Stomach smooth muscle (tissue), 2 donors: Measurements from ENCODE around the gene UBE2L6.

ENCODE experiments used
- H3K27ac ChIP-seq: one replicate; pipeline ENCODE4 v1.7.0; 2013; ENCODE audit warnings: mild to moderate bottlenecking, low read length, inconsistent platforms
- H3K27me3 ChIP-seq, 2 donors: one replicate each; pipeline ENCODE4 v1.7.0; 2013; ENCODE audit warnings: low read length in 2 of 2; ENCODE audit not compliant: insufficient read depth in 2 of 2, control insufficient read depth in 1 of 2
- H3K36me3 ChIP-seq, 2 donors: one replicate each; pipeline ENCODE4 v1.7.0; 2013; ENCODE audit warnings: low read length in 2 of 2; ENCODE audit not compliant: control insufficient read depth in 2 of 2, insufficient read depth in 2 of 2
- H3K4me1 ChIP-seq: one replicate; pipeline ENCODE4 v1.7.0; 2013; ENCODE audit warnings: low read length; ENCODE audit not compliant: control insufficient read depth, insufficient read depth
- H3K4me3 ChIP-seq, 2 donors: one replicate each; pipeline ENCODE4 v1.7.0; 2013; ENCODE audit warnings: low read length in 2 of 2
- H3K9ac ChIP-seq, 2 donors: one replicate each; pipeline ENCODE4 v1.7.0; 2013; ENCODE audit warnings: low read length in 2 of 2, mild to moderate bottlenecking in 1 of 2
- H3K9me3 ChIP-seq, 2 donors: one replicate each; pipeline ENCODE4 v1.7.0; 2013; ENCODE audit warnings: low read length in 2 of 2; ENCODE audit not compliant: control insufficient read depth in 2 of 2
- donor health status: healthy.
- donor health status: Pancreatic carcinoma.

The UBE2L6 gene

DNA sequence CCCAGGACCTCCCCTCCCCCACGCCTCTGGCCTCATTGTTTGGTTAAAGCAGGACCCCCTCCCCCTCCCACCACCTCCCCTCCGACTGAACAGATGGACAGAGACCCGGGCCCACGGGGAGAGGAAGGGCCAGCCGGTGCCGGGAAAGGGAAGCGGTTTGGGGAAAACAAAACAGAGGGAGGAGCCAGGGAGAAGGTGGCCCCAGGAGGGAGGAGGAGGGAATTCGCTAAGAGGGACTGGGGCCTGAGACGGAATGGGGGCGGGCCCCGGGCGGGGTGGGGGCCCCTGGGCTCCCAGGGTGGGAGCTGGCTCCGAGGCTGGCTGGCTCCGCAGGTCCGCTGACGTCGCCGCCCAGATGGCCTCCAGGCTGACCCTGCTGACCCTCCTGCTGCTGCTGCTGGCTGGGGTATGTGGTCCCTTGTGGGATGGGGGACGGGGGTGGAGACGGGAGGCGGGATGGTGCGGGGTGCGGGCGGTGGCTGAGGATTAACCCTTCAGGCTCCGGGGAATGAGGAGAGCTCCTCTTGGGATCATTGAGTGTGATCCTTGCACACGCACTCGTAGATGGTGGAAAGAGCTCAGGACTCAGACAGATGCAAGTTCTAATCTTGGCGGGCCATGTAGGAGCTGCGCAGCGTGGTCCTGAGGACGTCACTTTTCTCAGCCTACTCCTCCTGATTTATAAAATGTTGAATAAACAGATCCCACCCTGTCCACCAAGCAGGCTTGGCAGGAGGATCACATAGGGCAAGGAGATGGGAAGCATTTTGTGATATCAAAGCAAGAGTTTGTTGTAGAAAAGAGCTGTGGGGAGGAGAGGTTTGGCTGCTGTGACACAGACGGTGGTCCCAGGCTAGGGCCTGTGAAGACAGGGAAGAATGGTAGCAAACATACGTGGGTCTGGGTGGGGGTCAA is 30.7 kb upstream of the UBE2L6 start:
- no peaks in the 10 kb centered on the region for H3K36me3 ChIP-seq
- H3K4me3 ChIP-seq = peak overlapping the region; percentile 78 to 86
- peak overlapping the region; percentile 56 to 73 for H3K9ac ChIP-seq
- no peaks in the 10 kb centered on the region for H3K27me3 ChIP-seq
- H3K4me1 ChIP-seq = peaks cover 15% of the 10 kb centered on the region
- H3K27ac ChIP-seq = peak overlapping the region; percentile 78
- no peaks in the 10 kb centered on the region for H3K9me3 ChIP-seq

DNA sequence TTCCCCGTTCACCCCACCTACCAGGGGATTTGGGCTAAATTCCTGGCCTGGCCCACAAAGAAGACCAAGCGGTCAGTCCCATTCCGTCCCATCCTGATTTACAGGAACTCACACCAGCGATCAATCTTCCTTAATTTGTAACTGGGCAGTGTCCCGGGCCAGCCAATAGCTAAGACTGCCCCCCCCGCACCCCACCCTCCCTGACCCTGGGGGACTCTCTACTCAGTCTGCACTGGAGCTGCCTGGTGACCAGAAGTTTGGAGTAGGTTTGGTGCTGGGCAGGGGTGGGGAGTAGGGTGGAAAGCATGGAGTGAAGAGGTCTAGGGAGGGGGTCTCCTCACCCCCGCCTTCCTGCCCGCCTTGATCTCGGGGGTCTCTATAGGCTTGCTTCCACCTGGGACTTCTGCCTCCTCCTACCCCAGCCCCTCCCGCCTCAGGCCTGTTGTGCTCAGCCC is 30.0 kb upstream of the UBE2L6 start, which contains the start of gene SERPING1:
TSS of gene SERPING1 (plus strand) at position 225 of the 455 bp plus-strand sequence. CDS start 586 bp downstream, outside the sequence.
- peaks cover 15% of the 10 kb centered on the region for H3K4me1 ChIP-seq
- H3K36me3 ChIP-seq = no peaks in the 10 kb centered on the region
- no peaks in the 10 kb centered on the region for H3K27me3 ChIP-seq
- H3K4me3 ChIP-seq = peak within 1 kb of the TSS; percentile 78 to 86
- peak within 1 kb of the TSS; percentile 56 to 73 for H3K9ac ChIP-seq
- H3K27ac ChIP-seq = peak within 1 kb of the TSS; percentile 78
- no peaks in the 10 kb centered on the region for H3K9me3 ChIP-seq

DNA sequence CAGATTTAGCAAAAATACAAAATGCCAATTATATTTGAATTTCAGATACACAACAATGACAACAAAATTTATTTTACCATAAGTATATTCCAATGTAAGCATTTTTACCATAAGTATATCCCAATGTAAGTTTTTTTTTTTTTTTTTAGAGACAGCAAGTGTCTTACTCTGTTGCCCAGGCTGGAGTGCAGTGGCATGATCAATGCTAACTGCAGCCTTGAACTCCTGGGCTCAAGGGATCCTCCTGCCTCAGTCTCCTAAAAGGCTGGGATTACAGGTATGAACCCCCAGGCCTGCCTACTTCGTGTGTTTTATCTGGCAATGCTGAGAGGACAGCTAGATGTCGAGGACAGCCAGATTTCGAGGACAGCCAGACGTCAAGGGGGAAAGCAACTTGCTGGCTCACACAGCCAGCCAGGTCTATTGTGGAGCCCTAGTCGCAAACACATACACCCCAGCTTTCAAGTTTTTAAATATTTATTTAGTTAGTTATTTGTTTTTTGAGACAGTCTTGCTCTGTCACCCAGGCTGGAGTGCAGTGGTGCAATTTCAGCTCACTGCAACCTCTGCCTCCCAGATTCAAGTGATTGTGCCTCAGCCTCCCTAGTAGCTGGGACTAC is 28.9 kb upstream of the UBE2L6 start:
- Histone ChIP-seq H3K9ac (no peak overlapping the region), H3K27me3 (no peaks in the 10 kb centered on the region), H3K4me3 (no peak overlapping the region), H3K36me3 (no peaks in the 10 kb centered on the region), H3K9me3 (no peaks in the 10 kb centered on the region), H3K4me1 (peaks cover 15% of the 10 kb centered on the region), H3K27ac (no peak overlapping the region)

DNA sequence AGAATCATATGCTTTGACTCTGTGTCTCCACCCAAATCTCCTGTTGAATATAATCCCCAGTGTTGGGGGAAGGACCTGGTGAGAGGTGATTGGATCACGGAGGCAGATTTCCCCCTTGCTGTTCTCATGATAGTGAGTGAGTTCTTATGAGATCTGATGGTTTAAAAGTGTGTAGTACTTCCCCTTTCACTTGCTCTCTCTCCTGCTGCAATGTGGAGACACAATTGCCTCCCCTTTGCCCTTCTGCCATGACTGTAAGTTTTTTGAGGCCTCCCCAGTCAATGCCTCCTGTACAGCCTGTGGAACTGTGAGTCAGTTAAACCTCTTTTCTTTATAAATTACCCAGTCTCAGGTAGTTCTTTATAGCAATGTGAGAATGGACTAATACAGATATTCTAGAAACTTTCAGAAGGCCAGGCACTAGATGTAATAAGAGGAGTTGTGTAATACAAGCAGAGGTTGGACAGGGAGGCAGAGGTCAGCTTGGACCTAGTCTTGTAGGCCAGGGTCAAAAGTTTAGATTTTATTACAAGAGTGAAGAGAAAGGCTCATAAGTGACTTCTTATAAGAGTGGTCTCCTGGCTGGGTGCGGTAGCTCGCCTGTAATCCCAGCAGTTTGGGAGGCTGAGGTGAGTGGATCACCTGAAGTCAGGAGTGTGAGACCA is 20.7 kb upstream of the UBE2L6 start:
- no peaks in the 10 kb centered on the region for H3K36me3 ChIP-seq
- no peak overlapping the region for H3K4me3 ChIP-seq
- H3K27me3 ChIP-seq = no peaks in the 10 kb centered on the region
- no peak overlapping the region for H3K27ac ChIP-seq
- no peak overlapping the region for H3K9ac ChIP-seq
- H3K9me3 ChIP-seq = no peaks in the 10 kb centered on the region
- H3K4me1 ChIP-seq = no peaks in the 10 kb centered on the region

DNA sequence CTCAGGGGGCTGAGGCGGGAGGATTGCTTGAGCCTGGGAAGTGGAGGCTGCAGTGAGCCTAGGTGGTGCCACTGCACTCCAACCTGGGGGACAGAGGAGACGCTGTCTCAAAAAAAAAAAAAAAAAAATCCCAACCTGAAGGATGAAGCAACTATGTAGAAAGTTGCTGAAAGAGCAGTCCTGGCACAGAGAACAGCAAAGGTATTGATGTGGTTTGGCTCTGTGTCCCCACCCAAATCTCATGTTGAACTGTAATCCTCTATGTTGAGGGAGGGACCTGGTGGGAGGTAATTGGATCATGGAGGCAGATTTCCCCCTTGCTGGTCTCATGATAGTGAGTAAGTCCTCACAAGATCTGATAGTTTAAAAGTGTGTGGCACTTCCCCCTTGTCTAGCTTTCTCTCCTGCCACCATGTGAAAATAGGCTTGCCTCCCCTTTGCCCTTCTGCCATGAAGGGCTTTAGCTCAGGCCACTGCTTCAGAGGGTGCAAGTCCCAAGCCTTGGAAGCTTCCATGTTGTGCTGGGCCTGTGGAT is 19.3 kb upstream of the UBE2L6 start:
- no peak overlapping the region for H3K4me3 ChIP-seq
- no peak overlapping the region for H3K9ac ChIP-seq

DNA sequence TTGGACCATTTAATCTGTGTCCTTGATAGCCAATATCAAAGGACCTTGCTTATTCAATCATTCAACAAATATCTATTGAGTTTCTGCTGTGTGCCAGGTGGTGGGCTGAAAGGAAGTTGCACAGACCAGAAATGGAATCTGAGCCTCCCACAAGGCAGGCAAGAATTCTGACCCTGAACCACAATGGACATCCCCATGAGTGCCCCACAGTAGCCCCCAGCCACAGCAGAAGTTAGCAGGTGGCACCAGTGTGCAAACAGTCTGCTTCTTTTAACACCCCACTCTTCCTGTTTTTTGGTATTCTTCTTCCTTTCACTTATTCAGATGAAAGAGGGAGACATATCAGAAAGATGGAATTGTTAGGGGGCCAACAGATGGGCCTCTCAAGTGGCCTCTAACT is 17.8 kb upstream of the UBE2L6 start:
- Histone ChIP-seq H3K36me3 (no peaks in the 10 kb centered on the region), H3K4me1 (no peaks in the 10 kb centered on the region), H3K4me3 (no peak overlapping the region), H3K9me3 (no peaks in the 10 kb centered on the region), H3K27ac (no peak overlapping the region), H3K9ac (no peak overlapping the region), H3K27me3 (no peaks in the 10 kb centered on the region)

More for the DNA sequence above, 19.3 kb upstream of the UBE2L6 start:
- Histone ChIP-seq H3K36me3 (no peaks in the 10 kb centered on the region), H3K27ac (no peak overlapping the region), H3K4me1 (no peaks in the 10 kb centered on the region), H3K9me3 (no peaks in the 10 kb centered on the region), H3K27me3 (no peaks in the 10 kb centered on the region)

DNA sequence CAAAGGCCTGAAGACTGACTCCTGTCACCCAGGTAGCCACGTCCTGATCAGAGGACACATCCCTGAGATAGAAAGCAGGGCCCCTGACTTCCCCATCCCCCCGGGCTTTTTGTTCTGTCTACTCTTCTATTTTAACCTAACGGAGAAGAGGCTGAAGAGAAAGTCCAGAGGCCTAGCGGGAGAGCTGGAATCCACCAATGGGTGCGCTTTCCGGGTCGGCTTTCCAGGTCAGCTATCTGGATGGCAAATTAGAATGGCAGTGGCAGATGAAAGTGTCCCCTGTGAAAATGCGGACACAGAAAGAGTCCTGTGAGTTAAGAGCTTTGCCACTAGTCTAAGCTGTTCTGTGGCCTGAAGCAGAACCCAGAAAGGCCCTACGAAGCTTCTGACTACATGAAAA is 16.9 kb upstream of the UBE2L6 start:
- H3K9ac ChIP-seq = no peak overlapping the region
- no peak overlapping the region for H3K27ac ChIP-seq
- no peaks in the 10 kb centered on the region for H3K36me3 ChIP-seq
- H3K4me1 ChIP-seq = no peaks in the 10 kb centered on the region
- no peaks in the 10 kb centered on the region for H3K27me3 ChIP-seq
- H3K9me3 ChIP-seq = no peaks in the 10 kb centered on the region
- H3K4me3 ChIP-seq = no peak overlapping the region

DNA sequence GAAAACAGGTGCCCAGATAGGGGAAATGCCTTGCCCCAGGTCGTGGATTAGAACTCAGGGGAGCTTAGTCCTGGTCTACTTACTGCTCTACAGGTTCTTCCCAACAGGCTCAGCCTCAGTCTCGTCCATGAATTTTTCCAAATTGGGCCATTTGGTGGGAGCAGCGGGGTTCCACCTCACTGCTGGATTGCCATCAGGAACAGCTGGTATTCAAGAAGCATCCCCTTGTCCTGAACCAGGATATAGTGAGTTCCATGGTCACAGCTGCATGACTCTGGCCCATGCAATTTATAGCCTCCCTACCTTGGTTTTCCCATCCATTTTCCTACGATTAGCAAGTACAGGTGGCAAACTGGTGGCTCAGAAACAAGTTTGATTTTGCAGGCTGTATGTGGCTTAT is 6.6 kb upstream of the UBE2L6 start:
- Histone ChIP-seq H3K27ac (no peak overlapping the region), H3K4me1 (peaks cover 4% of the 10 kb centered on the region), H3K9me3 (no peaks in the 10 kb centered on the region), H3K9ac (no peak overlapping the region), H3K4me3 (no peak overlapping the region), H3K27me3 (no peaks in the 10 kb centered on the region), H3K36me3 (no peaks in the 10 kb centered on the region)

DNA sequence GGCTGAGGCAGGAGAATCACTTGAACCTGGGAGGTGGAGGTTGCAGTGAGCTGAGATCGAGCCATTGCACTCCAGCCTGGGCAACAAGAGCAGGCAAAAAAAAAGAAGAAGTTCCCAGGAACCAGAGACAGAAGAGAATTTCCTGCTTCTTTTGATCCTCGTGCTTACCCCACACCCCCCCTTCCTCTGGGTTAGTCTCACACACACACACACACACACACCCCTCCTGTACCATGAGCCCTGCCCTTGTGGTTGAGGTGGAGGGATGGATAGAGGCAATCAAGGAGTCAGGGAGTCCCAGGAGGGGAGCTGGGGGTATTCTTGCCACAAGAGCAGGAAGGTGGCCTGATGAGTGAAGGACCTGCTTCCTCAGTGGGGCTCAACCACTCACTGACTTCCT is 4.1 kb upstream of the UBE2L6 start:
- H3K27ac ChIP-seq = no peak overlapping the region
- no peaks in the 10 kb centered on the region for H3K27me3 ChIP-seq
- H3K36me3 ChIP-seq = no peaks in the 10 kb centered on the region
- H3K9me3 ChIP-seq = no peaks in the 10 kb centered on the region
- H3K9ac ChIP-seq = no peak overlapping the region
- H3K4me1 ChIP-seq = peaks cover 17% of the 10 kb centered on the region
- no peak overlapping the region for H3K4me3 ChIP-seq

DNA sequence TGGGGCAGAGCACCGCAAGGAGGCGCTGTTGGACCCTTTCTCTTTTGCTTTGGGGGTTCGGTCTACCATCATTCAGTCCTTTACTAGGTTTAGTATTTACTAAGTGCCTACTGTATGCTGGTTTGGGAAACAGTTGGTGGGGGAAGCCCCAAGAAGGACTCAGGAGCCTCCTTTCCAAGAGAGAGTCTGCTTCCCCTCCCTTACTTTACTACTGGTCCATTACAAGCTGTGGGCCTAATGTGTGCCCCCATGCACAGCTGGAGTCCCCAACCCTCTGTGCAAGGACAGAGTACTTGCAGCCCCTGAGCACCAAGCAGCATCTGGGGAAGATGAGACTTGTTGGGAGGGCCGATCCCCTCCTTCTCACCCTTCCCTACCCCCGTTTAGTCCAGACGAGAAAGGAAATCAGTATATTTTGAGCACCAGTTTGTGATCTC is 876 bp upstream of the UBE2L6 start:
- Histone ChIP-seq H3K9ac (peak overlapping the region; percentile 62 to 75), H3K4me1 (peaks cover 24% of the 10 kb centered on the region)

More for the DNA sequence above, 876 bp upstream of the UBE2L6 start:
- Histone ChIP-seq H3K9me3 (no peaks in the 10 kb centered on the region), H3K27me3 (no peaks in the 10 kb centered on the region), H3K36me3 (no peaks in the 10 kb centered on the region), H3K27ac (peak overlapping the region; percentile 31), H3K4me3 (peak overlapping the region; percentile 78 to 92)
